ENCODE data around the gene ATG7. TPM values are rescaled to one million over a fixed set of nuclear protein-coding genes. Genes with fewer than 3 reads are reported as not detected.

The ATG7 gene
- total RNA-seq, 1 experiment from 2014 or later: 55.1 TPM

GRCh38 chr3:11288786-11289637, 16.8 kb downstream of the ATG7 start:
- in situ Hi-C loops (cut with HindIII; ENCODE audit: low pct_unique_long_range_greater_than_20kb, low sequenced_read_pairs): no loop called here
- DNase-seq (ENCODE audit: low read depth): peak; percentile 88

- DNase-seq (ENCODE audit: low read depth): no peak
- in situ Hi-C loops (cut with HindIII; ENCODE audit: low pct_unique_long_range_greater_than_20kb, low sequenced_read_pairs): no loop called here
Measured at GRCh38 chr3:11289864-11290263, 17.7 kb downstream of the ATG7 start.

- DNase-seq (ENCODE audit: low read depth): peak; percentile 54
- in situ Hi-C loops (cut with HindIII; ENCODE audit: low pct_unique_long_range_greater_than_20kb, low sequenced_read_pairs): no loop called here
Measured at GRCh38 chr3:11290743-11291680, 18.8 kb downstream of the ATG7 start.

- in situ Hi-C loops (cut with HindIII; ENCODE audit: low pct_unique_long_range_greater_than_20kb, low sequenced_read_pairs): no loop called here
- peak; percentile 84 for DNase-seq (ENCODE audit: low read depth)
Measured at GRCh38 chr3:11291808-11292207, 19.6 kb downstream of the ATG7 start.

- no peak for DNase-seq (ENCODE audit: low read depth)
- in situ Hi-C loops (cut with HindIII; ENCODE audit: low pct_unique_long_range_greater_than_20kb, low sequenced_read_pairs): no loop called here
Measured at GRCh38 chr3:11297126-11297525, 24.9 kb downstream of the ATG7 start.

- DNase-seq (ENCODE audit: low read depth): no peak
Measured at GRCh38 chr3:11300970-11301369, 28.8 kb downstream of the ATG7 start.

GRCh38 chr3:11302444-11302843, 30.2 kb downstream of the ATG7 start:
- in situ Hi-C loops (cut with HindIII; ENCODE audit: low pct_unique_long_range_greater_than_20kb, low sequenced_read_pairs): no loop called here
- no peak for DNase-seq (ENCODE audit: low read depth)

More at GRCh38 chr3:11300970-11301369, 28.8 kb downstream of the ATG7 start:
- in situ Hi-C loops (cut with HindIII; ENCODE audit: low pct_unique_long_range_greater_than_20kb, low sequenced_read_pairs): no loop called here

- in situ Hi-C loops (cut with HindIII; ENCODE audit: low pct_unique_long_range_greater_than_20kb, low sequenced_read_pairs): no loop called here
Measured at GRCh38 chr3:11304175-11304574, 32.0 kb downstream of the ATG7 start.

GRCh38 chr3:11305509-11305908, 33.3 kb downstream of the ATG7 start:
- DNase-seq (ENCODE audit: low read depth): peak; percentile 8
- in situ Hi-C loops (cut with HindIII; ENCODE audit: low pct_unique_long_range_greater_than_20kb, low sequenced_read_pairs): no loop called here

More at GRCh38 chr3:11304175-11304574, 32.0 kb downstream of the ATG7 start:
- DNase-seq (ENCODE audit: low read depth): no peak

- in situ Hi-C loops (cut with HindIII; ENCODE audit: low pct_unique_long_range_greater_than_20kb, low sequenced_read_pairs): no loop called here
- DNase-seq (ENCODE audit: low read depth): no peak
Measured at GRCh38 chr3:11306817-11307589, 34.8 kb downstream of the ATG7 start.

- in situ Hi-C loops (cut with HindIII; ENCODE audit: low pct_unique_long_range_greater_than_20kb, low sequenced_read_pairs): no loop called here
Measured at GRCh38 chr3:11307830-11308432, 35.7 kb downstream of the ATG7 start.

GRCh38 chr3:11310258-11310657, 38.1 kb downstream of the ATG7 start:
- in situ Hi-C loops (cut with HindIII; ENCODE audit: low pct_unique_long_range_greater_than_20kb, low sequenced_read_pairs): no loop called here
- DNase-seq (ENCODE audit: low read depth): no peak

More at GRCh38 chr3:11307830-11308432, 35.7 kb downstream of the ATG7 start:
- no peak for DNase-seq (ENCODE audit: low read depth)

- no peak for DNase-seq (ENCODE audit: low read depth)
- in situ Hi-C loops (cut with HindIII; ENCODE audit: low pct_unique_long_range_greater_than_20kb, low sequenced_read_pairs): no loop called here
Measured at GRCh38 chr3:11312166-11312565, 40.0 kb downstream of the ATG7 start.

- no peak for DNase-seq (ENCODE audit: low read depth)
- in situ Hi-C loops (cut with HindIII; ENCODE audit: low pct_unique_long_range_greater_than_20kb, low sequenced_read_pairs): no loop called here
Measured at GRCh38 chr3:11317300-11317699, 45.1 kb downstream of the ATG7 start.

GRCh38 chr3:11322931-11323330, 50.7 kb downstream of the ATG7 start:
- in situ Hi-C loops (cut with HindIII; ENCODE audit: low pct_unique_long_range_greater_than_20kb, low sequenced_read_pairs): no loop called here

GRCh38 chr3:11323813-11324212, 51.6 kb downstream of the ATG7 start:
- in situ Hi-C loops (cut with HindIII; ENCODE audit: low pct_unique_long_range_greater_than_20kb, low sequenced_read_pairs): no loop called here
- DNase-seq (ENCODE audit: low read depth): no peak

More at GRCh38 chr3:11322931-11323330, 50.7 kb downstream of the ATG7 start:
- no peak for DNase-seq (ENCODE audit: low read depth)

- in situ Hi-C loops (cut with HindIII; ENCODE audit: low pct_unique_long_range_greater_than_20kb, low sequenced_read_pairs): no loop called here
- DNase-seq (ENCODE audit: low read depth): no peak
Measured at GRCh38 chr3:11327619-11328018, 55.4 kb downstream of the ATG7 start.
